ENCODE measurements around the gene LYST.
"Not testable (repeated sequence)": the region's sequence is repeated elsewhere in the genome, so short reads cannot be mapped to it uniquely, and the experiment has no call there.

The LYST gene

DNA sequence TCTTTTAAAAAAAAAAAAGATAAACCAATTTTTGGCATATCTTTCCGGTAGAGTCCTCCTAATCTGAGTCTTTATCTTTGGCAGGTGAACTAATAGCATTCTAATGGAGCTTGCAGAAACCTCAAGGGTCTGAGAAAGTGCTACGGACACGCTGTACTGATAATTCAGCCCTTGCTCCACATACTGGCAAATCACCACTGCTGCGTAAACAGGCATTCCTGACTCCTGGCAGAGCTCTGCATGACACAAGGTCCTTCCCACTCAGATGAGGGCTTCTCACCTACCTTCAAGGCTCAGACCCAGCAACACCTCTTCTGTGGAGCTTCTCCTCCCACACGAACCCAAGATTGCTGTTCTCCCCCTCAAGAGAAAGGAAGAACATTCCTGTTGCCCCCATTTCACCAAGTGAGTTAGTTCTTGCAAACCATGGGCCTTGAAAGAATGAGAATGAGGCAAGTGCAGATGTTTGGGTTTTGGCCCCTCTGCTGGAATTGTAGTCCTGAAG lies 48.0 kb downstream of the LYST start:
- no peak for ATAC-seq

DNA sequence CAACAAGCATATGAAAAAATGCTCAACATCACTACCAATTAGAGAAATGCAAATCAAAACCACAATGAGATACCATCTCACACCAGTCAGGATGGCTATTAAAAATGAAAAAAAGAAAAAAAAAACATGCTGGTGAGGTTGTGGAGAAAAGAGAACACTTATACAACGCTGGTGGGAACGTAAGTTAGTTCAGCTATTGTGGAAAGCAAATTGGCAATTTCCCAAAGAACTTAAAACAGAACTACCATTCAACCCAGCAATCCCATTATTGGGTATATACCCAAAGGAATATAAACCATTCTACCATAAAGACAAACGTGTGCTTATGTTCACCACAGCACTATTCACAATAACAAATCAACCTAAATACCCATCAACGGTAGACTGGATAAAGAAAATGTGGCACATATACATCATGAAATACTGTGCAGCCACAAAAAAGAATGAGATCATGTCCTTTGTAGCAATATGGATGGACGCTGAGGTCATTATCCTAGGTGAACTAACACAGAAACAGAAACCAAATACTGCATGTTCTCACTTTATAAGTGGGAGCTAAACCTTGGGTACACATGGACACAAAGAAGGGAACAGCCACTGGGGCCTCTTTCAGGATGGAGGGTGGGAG lies 49.5 kb downstream of the LYST start:
- no peak for ATAC-seq

DNA sequence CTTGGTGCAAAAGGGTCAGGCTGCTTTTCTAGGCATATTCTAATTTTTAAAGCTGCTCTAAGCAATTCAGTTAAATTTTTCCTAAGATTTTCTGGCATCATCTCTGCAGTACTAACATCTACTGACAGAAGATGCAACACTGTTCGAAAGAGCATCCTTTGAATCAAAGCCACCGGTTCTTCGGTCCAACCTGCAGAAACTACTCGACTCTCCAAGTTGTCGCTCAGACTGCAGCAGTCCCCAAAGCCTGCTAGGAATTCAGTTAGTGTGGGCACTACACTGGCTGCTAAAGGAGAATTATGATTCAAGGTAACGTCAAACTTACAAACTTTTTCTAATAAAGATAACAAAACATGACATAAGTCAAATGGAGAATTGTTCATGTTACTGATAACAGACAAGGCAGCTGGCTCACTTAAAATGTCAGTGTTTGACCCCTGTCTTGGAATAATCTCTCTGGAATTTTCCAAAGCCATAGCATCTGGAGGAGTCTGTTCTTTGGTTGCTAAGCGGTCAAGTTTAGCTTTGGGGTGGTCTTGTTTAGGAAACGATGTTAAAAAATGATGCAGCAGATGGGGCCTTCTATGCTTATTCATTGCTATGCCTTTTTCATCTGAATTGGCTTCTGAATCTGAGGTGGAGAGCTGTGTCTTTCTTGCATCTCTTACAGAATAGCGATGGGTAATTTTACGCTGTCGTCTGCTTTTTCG lies 56.9 kb downstream of the LYST start:
- ATAC-seq: no peak

DNA sequence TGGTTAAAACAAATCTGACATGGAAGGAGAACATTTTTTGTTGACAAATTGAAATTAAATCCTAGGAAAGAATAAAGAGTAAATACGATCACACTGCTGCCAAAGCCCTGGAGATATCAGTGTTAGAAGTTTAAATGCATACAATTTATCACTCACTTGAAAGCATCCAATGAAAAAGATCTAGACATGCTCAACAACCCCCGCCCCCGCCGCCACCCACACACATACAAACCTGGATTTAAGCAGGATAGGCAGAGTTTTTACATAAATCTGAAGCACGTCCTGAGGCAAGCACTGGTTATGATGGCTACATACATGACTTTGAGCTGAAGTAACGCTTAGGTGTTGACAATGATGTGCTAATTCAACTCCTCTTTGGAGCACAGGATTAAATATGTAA lies 58.5 kb downstream of the LYST start:
- ATAC-seq: no peak

DNA sequence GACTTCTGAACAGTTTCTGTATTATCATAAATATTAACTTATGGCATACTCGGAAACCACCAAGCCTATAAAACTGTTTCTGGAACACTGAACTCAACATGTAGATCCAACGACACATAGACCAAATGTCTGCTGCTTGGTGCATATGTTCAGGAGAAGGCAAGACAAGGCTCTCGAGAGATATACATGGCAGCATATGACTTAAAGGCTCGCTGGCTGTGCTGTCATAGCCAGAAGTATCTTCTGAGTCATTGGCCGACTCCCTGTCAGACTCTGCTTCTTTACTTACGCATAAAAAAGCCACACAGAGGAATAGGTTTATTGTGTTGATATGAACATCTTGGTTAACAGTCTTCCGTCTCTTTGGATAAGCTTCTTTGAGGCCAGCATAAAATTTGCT lies 60.6 kb downstream of the LYST start:
- ATAC-seq: peak in 1 of 2 donors; percentile 37

DNA sequence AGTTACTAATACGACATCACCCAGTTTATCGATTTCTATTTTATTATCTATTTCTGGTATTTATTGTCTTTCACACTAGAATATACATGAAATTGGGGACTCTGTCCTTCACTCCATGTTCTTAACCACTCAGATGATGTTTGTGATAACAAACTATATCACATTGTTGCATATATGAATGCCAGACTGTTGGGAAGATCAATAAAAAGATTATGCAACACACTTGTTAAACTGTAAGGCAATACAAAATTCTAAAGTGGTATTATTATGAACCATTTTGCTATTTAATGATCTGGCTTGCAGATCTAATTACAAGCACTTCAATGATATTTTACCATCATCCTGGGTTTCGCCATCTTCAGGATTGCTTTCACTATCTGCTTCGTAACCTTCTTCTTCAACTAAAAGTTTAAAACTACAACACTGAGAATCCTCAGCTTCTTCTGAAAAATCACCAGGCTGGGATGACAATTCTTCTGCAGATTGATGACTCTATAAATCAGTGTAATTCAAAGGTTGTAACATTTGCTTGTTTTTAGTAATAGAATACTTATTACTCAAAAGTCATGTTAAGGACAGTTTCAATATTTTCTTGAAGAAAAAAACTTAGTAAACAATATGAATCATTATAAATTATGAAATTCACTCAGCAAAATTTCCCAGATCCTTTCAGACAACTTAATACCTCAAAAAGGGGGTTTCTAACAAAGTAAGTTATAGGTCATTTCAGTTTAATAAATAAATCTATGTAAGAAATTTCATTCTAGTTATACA lies 63.9 kb downstream of the LYST start:
- ATAC-seq: peak; percentile 53 to 79

DNA sequence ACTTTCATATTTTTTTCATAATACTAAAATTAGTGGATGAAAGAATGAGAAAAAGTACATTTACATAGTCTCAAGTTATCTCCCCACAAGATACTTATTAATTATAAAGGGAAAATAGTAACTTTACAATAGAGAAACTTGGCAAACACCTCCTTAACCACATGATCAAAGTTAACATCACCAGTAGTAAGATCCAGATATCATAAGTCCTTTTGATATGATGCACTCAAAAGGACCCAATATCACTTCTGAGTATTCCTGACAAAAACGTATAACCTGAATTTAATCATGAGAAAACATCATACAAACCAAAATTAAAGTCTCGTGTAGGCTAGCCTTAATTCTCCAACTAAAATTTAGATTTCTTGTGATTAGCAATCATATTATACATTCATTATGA lies 67.4 kb downstream of the LYST start:
- no peak for ATAC-seq

DNA sequence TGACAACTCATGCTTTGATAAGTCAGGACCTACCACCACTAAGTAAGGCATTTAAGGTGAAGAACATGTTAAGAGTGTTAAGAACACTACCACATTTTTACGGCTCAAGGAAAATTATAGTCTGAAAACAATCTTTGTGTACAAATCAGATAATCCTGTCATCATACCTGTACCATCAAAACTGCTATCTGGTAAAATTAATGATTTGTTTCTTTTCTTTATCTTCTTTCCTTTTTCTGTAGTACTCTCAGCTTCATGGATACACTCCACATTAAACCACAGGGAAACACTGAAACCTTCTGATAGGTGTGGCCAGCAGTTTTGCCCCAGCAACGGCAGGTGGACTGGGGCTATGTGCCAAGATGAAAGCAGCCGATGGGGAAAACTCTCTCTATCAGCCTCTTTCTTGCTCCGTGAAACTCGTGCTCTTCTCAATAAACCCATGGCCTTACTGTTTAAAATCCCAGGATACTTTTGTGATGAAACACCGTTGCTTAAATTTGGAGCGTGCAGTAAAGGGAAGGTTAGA lies 75.1 kb downstream of the LYST start:
- ATAC-seq: no peak

DNA sequence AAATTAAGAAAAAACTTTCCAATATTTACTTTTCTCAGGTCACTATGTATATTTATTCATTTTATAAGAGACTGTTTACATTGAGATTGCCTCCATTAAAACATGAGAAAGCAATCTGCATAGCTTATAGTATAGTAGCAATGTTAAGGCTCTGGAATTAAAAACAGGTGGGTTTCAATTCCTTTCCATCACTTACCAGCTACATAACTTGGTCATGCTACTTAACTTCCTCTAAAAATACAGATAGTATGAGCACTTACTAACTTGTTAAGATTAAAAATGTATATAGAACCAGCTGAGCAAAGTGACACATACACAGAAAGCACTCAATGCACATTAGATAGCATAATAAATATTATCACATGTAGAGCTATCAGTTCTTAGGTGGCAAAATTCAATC lies 76.6 kb downstream of the LYST start:
- ATAC-seq: no peak

DNA sequence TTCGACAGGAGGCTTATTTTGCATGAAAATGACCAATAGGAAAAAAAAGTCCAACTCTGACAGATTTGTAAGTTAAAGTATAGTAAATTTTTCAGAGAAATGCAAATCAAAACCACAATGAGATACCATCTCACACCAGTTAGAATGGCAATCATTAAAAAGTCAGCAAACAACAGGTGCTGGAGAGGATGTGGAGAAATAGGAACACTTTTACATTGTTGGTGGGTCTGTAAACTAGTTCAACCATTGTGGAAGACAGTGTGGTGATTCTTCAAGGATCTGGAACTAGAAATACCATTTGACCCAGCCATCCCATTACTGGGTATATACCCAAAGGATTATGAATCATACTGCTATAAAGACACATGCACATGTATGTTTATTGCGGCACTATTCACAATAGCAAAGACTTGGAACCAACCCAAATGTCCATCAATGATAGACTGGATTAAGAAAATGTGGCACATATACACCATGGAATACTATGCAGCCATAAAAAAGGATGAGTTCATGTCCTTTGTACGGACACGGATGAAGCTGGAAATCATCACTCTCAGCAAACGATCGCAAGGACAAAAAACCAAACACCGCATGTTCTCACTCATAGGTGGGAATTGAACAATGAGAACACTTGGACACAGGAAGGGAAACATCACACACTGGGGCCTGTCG lies 80.3 kb downstream of the LYST start:
- ATAC-seq: not testable (repeated sequence)

DNA sequence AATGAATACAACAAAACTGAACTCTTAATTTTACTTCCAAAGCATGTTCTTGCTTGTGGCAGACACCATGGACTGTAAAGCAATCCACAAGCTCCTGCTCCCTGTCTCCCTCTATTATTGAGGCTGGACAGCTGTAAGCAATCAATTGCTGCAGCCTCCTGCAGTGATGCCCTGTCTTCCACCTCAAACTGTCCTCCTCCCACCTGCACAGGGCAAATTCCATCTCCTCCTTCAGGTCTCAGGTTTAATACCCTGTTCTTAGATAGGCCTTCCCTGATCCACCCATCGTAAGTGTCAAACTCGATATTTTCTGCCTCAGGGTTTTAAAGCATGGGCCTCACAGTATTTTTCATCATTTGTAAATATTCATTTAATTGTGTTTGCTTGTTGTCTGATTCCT lies 81.8 kb downstream of the LYST start:
- ATAC-seq: no peak

DNA sequence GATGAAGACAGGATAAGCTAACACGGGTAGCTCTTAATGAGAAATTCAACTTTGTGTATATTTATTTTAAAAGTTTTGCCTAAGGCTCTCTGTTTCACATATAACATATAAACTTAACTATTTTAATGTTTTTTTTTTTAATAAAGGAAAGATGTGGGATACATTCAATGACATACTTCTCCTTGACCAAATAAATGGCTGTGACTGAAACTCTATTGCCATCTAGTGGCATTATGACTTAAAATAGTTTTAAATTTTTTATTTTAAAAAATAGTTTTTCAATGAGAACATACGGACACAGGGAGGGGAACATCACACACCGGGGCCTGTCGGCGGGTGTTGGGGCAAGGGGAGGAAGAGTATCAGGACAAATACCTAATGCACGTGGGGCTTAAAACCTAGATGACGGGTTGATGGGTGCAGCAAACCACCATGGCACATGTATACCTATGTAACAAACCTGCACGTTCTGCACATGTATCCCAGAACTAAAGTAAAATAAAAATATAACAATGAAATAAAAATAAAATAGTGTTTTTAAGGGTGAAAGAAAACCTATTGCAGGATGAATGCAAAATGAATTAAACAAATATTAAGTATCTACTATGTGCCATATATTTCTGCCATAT lies 83.4 kb downstream of the LYST start:
- ATAC-seq: no peak

DNA sequence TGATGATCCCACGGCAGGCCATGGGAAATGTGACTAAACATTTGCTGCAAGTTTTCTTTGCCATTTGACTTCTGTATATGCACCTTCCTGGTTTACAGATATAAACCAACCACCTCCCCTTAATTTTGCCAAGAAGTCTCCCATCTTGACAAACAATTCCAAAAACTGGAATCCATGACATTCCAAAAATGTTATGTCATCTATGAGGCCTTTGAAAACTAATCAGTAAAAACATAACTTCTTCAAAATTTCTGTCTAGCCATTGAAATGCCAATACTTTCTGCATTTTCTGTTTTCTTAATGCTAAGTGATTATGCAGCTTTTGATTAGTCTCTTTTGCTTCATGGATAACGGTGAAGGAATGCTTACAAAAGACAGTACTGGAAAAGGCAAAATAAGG lies 84.1 kb downstream of the LYST start:
- ATAC-seq: no peak

DNA sequence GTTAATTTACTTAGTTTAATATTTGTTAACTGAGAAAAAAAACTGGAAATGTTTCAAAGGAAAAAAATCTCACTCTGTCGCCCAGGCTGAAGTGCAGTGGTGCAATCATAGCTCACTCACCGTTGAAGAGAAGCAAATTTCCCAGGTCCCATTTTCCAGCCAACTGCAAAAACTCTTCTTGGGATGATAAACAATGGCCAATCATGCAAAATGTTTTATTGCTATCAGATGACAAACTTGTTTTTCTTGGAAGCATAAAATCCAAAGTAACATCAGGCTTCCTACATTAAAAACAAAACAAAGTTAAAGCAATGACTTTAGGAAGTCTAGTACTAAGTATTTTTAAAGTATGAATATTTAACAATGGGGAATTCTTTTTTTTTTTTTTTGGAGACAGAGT lies 84.9 kb downstream of the LYST start:
- ATAC-seq: no peak

DNA sequence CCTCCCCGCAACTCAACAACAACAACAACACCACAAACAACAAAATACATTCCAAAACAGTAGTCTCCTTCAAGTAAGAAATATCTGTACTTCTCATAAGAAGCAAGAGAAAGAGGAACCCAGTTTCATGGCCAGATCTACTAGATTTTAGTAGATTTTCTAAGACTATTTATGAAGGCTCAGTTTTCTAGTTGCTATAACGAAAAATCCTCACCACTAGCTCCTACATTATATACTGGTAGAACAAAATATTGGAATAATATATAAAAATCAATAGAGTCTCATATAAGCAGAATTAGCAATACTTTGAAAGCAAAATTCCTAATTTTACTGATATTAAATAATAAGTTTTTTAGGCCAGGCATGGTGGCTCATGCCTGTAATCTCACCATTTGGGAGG lies 86.9 kb downstream of the LYST start:
- no peak for ATAC-seq

DNA sequence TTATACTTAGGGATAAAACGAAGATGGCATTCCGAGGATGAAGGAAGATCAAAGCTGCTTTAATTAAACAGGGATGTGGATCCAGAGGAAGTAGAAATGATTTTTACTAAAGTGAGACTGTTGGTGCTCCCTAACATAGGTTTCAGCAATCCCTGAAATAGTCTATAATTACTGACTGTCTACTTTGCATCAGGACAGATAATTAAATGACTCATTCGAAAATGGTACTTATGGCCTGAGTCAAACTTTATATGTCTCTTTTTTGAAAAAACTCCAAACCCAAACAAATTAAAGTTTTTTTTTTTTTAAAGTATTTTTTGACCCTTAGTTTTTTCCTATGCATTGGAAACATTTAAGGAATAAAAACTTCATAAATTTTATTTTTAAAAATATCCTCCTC lies 90.3 kb downstream of the LYST start:
- ATAC-seq: no peak

DNA sequence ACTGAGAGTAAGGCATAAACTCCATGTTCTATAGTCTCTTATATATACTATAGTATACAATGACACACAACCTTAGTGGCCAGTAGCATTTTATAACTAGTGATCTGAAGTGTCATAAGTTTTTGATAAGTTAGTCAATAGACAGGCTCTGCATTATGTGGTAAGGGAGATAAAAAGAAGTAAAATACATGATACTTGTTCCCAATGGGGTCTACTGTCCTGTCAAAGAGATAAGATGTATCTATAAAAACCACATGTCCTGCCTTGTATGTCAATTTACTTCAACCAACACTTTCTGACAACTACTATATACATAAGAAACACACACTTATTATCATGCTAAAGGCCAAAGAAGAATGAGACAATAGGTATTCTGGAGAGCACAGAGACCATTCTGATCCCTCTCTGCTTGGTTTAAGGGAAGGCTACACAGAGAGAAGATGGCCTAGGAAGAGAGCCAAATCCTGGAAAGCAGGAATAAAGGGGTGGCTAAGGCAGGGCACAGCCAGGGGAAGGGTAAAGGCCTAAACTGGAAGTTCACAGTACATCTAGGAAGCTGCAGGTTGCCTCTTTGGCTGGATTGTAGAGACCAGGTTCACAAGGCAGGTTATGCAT lies 91.4 kb downstream of the LYST start:
- no peak for ATAC-seq

DNA sequence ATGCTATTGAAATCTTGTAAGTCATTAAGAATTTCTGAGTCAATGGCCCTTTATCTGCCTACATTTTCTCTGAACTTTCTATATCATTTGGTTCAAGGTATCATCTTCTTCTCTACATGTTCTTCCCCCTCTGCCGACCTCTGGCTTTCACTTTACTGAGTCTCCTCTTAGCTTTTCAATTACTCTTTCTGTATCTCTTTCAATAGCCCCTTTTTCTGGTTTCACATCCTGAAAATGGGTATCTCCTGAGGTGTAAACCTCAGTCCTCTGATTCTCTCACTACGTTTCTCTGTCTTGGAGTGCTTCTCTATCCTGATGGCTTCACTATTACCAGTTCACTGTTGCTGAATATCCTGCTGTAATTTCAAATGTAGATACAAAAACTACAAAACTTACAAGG lies 98.9 kb downstream of the LYST start:
- ATAC-seq: peak; percentile 23 to 30

DNA sequence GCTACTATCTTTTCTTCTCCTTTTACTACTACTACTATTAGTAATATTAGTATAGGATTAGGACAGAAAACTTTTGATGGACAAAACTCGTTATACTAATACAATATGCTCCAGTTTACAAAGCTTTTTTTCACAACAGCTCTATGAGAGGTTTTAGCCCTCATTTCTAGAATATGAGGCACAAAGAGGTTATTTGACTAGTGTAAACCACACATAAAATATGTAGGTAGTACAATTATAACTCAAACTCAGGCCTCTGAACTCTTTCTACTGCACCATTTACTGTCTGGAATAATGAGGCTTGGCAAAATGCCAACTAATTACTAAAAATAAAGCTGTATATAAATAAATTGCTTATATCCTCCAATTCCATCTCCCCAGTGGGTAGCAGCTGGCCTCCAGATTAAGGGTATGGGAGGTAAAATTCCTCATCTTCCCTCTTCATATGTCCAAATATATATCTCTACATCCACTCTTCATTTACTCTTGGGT lies 99.9 kb downstream of the LYST start:
- no peak for ATAC-seq

DNA sequence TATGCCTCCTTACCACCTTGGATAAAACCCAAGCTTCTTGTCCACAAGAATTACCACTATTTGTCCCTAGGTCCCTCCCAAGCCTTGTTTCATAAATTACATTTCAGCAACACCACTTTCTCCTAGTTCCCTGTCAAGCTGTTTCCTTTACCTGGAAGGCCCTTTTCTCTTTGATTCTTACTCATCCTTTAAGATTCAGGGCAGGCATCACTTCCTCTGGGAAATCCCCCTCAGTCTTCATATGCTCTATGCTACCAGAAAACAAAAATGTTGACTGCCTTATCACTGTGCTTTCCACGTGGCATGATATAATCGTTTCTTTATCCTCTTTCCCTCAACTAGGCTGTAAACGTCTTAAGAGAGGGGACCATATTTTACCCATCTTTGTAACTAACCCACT lies 102.7 kb downstream of the LYST start:
- peak; percentile 90 to 91 for ATAC-seq

DNA sequence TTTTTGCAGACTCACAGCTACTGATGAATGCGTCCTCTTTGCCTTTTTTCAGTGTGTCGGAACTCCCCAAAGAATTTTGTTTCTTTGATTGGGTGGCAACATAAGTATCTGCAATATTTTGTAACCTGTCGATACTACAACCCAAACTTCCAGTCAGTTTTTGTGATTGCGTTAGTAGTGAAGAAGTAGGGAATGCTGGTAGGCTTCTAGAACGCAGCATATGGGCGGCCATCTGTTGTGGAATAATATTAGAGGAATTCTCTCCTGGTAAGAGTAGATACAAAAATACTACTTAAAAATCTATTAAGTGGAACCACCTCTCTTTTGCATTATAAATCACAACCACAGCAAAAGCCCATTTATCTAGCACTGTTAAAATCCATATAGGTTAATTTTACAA lies 107.4 kb downstream of the LYST start:
- no peak for ATAC-seq

DNA sequence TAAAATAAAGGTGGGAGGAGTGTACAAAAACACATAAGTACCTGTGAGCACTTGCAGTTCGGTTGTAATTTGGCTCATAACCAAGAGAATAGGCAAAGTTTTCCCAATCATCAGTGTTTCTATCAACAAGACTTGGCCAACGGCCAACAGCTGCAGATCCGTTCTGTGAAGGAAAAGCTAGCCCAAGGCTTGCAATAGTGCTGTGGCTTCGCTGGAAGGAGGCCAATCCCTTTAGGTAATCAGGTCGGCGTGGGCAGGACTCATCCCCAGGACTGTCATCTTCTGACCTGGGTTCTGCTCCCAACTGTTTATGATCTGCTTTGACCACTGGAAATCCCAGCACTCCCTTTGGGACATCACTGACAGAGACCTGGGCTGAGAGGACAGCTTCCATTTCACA lies 107.8 kb downstream of the LYST start:
- no peak for ATAC-seq
